Stimulated activated naive B cell treated with anti-CD40 and anti-IgM and Interleukin-4, amounts not matched to agents 10 μg/mL and 1 μg/mL and 100 μg/mL, for 72 hours (primary cell): Measurements from ENCODE around the gene DHX35.
"Not testable (repeated sequence)": the region's sequence is repeated elsewhere in the genome, so short reads cannot be mapped to it uniquely, and the experiment has no call there.

Experiments
- ATAC-seq, 2 donors: fragments of 150-1000 bp; cut with Tn5 transposase; replicated peaks; 2 replicates each; pipeline ENCODE4 v1.10.0; 2021; ENCODE audit warnings: moderate library complexity in 1 of 2
- DNase-seq: peaks from one replicate; pipeline ENCODE4 v3.0.0; 2021
- H3K27ac Mint-ChIP-seq: one replicate; pipeline ENCODE4 v1.8.0; 2022; ENCODE audit warnings: mild to moderate bottlenecking, mixed read lengths
- H3K27me3 Mint-ChIP-seq, 2 donors: one replicate each; pipeline ENCODE4 v1.8.0; 2022; ENCODE audit warnings: mixed read lengths in 2 of 2
- H3K36me3 Mint-ChIP-seq, 2 donors: one replicate each; pipeline ENCODE4 v1.8.0; 2022; ENCODE audit warnings: mixed read lengths in 2 of 2, mild to moderate bottlenecking in 1 of 2
- H3K4me1 Mint-ChIP-seq, 2 donors: one replicate each; pipeline ENCODE4 v1.8.0; 2022; ENCODE audit warnings: mixed read lengths in 2 of 2, mild to moderate bottlenecking in 1 of 2
- H3K4me3 Mint-ChIP-seq, 2 donors: one replicate each; pipeline ENCODE4 v1.8.0; 2022; ENCODE audit warnings: mild to moderate bottlenecking in 2 of 2, mixed read lengths in 2 of 2, moderate library complexity in 1 of 2
- H3K9me3 Mint-ChIP-seq, 2 donors: one replicate each; pipeline ENCODE4 v1.8.0; 2022; ENCODE audit warnings: mixed read lengths in 2 of 2, mild to moderate bottlenecking in 1 of 2

Gene DHX35

DNA sequence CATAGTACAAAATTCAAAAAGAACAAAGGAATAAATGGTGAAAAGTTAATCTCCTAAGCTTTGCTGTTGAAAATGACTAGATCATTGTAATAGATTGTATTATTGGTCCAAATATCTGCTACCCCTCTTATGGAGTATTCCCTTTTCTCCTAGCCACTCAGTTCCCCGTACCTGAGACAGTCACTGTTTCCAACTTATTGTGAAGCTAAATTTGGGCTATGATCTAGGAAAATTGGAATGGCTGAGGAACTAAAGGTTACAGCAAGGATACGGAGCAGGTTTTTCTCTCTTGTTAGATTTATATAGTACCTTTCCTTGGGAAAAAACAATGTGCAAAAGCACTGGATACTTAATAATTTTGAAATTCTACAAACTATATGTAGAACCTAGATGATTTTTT is 17.3 kb downstream of the DHX35 start:
- Mint-ChIP-seq H3K9me3 (no peaks in the 10 kb centered on the region), H3K36me3 (peaks cover 7 to 17% of the 10 kb centered on the region in 2 donors), H3K4me3 (no peak overlapping the region), H3K27ac (no peak overlapping the region), H3K4me1 (no peaks in the 10 kb centered on the region), H3K27me3 (no peaks in the 10 kb centered on the region)
- ATAC-seq (no peak), DNase-seq (no peak)

DNA sequence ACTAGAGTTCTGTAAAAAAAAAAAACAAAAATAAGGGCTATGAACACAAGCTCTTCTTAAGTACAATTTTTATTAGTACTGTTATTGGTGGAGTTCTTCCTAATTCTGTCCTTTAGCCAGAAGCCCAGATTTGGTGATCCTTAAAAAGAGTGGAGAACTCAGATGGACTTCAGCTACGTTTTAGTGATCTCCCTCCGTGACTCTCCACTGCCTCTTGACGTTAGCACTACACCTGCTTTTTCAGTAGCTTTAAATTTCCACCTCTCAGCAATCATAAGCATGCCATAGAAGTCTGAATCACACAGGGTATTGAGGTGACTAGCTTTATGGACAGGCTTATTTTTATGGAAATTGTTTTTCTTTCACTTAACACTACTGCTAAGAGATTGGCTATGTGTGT is 17.7 kb downstream of the DHX35 start:
- Mint-ChIP-seq H3K4me1 (no peaks in the 10 kb centered on the region), H3K27ac (no peak overlapping the region)

DNA sequence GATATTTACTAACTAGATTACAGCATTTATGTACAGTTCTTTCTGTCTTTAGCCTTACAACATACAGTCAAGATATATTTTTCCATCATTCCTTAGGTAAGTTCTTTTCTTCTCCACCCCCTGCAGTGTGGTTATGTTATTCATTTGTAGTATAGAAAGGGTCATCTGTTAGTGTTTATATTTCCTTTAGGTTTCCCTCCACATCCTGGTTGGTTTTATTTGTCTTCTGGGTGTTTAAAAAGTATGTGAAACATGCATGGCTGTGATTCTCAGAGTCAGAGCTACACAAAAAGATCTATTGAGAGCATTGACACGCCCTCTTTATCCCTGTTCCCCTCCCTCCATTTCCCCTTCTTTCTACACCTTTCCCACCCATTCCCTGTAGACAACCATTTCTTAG is 20.1 kb downstream of the DHX35 start:
- peaks cover 6 to 14% of the 10 kb centered on the region in 2 donors for H3K4me1 Mint-ChIP-seq
- no peak for ATAC-seq
- H3K27ac Mint-ChIP-seq: no peak overlapping the region

More for the DNA sequence above, 17.7 kb downstream of the DHX35 start:
- no peak overlapping the region for H3K4me3 Mint-ChIP-seq
- peaks cover 3 to 15% of the 10 kb centered on the region in 2 donors for H3K36me3 Mint-ChIP-seq
- no peaks in the 10 kb centered on the region for H3K9me3 Mint-ChIP-seq
- DNase-seq (no peak), ATAC-seq (no peak)
- H3K27me3 Mint-ChIP-seq: no peaks in the 10 kb centered on the region

DNA sequence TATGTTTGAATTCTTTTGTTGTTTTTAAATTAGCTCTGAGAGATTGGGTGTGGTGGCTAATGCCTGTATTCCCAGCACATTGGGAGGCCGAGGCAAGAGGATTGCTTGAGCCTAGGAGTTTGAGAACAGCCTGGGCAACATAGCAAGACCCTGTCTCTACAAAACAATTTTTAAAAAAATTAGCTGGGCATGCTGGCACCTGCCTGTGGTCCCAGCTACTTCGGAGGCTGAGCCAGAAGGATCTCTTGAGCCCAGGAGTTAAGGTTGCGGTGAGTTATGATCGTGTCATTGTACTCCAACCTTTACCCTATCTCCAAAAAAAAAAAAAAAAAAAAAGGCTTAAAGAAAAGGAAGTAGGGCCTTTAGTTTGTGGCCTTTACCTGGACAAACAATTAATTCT is 22.9 kb downstream of the DHX35 start:
- Mint-ChIP-seq H3K9me3 (no peaks in the 10 kb centered on the region), H3K4me3 (no peak overlapping the region), H3K27me3 (no peaks in the 10 kb centered on the region), H3K4me1 (peaks cover 14 to 23% of the 10 kb centered on the region in 2 donors), H3K36me3 (peaks cover 12 to 31% of the 10 kb centered on the region in 2 donors), H3K27ac (no peak overlapping the region)
- DNase-seq: no peak
- ATAC-seq: no peak

More for the DNA sequence above, 20.1 kb downstream of the DHX35 start:
- Mint-ChIP-seq H3K4me3 (no peak overlapping the region), H3K27me3 (no peaks in the 10 kb centered on the region), H3K9me3 (no peaks in the 10 kb centered on the region), H3K36me3 (peaks cover 8 to 22% of the 10 kb centered on the region in 2 donors)
- DNase-seq: no peak

DNA sequence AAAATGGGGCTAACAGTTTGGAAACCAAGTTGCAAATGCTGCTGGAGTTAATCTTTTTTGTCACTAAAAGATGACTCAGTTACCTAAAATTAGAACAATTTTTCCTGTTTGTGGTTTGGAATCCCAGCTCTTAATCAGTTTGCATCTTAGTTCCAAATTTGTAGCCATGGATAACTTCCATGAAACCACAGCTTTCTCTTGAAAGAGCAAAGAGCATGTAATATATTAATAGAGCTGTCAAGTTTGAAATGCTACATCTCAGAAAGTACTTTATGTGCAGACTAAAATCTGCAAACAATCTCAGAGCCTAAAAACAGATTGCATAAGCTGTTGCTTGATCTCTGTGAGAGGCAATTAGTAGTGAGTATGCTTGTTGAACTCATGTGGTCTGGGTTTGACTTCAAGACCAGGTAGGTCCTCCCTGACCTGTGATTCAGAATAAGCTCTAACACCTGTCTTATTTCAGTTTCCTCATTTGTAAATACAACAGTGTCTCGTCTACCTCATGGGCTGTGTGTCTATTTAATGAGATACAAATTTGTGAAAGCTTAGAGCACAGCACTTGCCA is 23.5 kb downstream of the DHX35 start:
- Mint-ChIP-seq H3K4me1 (peaks cover 14 to 23% of the 10 kb centered on the region in 2 donors), H3K9me3 (no peaks in the 10 kb centered on the region), H3K4me3 (no peak overlapping the region), H3K27me3 (no peaks in the 10 kb centered on the region), H3K27ac (no peak overlapping the region), H3K36me3 (peaks cover 12 to 32% of the 10 kb centered on the region in 2 donors)
- DNase-seq (no peak), ATAC-seq (no peak)

DNA sequence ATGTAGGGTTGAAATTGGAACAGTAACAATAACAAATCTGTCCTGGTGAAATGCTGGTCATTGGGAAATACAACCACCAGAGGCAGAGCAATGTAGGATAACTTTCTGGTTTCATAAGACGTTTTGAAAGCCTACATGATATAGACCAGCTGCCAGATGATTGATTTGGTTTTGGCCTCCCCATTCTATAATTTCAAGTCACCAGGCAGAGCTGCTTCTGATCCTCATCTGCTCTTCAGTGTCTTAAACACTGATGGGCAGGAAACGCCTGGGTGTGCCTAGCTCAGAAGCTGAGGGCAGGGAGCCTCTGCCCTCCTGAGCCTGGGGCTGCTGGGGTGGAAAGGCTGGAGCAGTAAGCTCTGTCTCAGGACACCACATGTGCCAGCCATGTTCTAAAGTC is 24.5 kb downstream of the DHX35 start:
- Mint-ChIP-seq H3K36me3 (peaks cover 12 to 33% of the 10 kb centered on the region in 2 donors), H3K27me3 (no peaks in the 10 kb centered on the region), H3K4me1 (peaks cover 14 to 23% of the 10 kb centered on the region in 2 donors), H3K27ac (peak overlapping the region; percentile 5), H3K9me3 (no peaks in the 10 kb centered on the region), H3K4me3 (no peak overlapping the region)
- DNase-seq (no peak), ATAC-seq (no peak)

DNA sequence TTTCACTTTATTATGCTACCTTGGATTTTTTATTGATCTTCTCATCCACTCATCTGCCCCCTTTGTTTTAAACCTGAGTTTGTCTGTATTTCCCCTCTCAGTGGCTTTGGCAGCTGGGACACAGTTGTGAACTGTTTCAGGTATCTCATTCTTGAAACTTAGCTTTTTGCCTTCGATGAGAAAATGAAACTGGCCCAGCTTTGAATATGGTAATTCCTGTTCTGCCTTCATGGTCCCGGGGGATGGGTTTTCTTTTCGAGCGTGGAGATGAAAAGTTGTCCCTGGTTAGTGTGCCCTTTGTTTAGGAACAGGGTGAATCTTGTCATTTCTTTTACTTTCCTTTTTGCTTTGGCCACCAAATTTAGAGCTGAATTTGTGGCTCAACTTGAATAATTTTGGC is 25.6 kb downstream of the DHX35 start:
- peak overlapping the region; percentile 52 to 55 for H3K4me3 Mint-ChIP-seq
- peak overlapping the region; percentile 9 for H3K27ac Mint-ChIP-seq
- DNase-seq: peak; percentile 53
- H3K9me3 Mint-ChIP-seq: no peaks in the 10 kb centered on the region
- H3K36me3 Mint-ChIP-seq: peaks cover 13 to 35% of the 10 kb centered on the region in 2 donors
- H3K27me3 Mint-ChIP-seq: no peaks in the 10 kb centered on the region
- peaks cover 14 to 23% of the 10 kb centered on the region in 2 donors for H3K4me1 Mint-ChIP-seq
- peak; percentile 94 to 98 for ATAC-seq

DNA sequence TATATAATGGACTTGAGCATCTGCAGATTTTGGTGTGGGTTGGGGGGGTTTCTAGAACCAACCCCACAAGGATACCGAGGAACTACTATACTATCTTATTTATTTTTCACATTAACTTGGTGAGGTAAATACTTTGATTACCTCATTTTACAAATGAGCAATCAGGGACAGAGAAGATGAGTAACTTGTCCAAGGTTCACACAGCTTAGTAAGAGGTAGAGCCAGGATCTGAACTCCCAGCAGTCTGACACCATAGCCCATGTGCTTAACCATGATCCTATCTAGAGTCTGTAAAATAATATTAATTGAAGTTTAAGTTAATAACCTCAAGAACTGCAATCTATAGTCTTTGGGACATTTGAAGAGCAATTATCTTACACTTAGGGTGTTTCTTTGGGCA is 28.6 kb downstream of the DHX35 start:
- H3K27ac Mint-ChIP-seq: no peak overlapping the region

DNA sequence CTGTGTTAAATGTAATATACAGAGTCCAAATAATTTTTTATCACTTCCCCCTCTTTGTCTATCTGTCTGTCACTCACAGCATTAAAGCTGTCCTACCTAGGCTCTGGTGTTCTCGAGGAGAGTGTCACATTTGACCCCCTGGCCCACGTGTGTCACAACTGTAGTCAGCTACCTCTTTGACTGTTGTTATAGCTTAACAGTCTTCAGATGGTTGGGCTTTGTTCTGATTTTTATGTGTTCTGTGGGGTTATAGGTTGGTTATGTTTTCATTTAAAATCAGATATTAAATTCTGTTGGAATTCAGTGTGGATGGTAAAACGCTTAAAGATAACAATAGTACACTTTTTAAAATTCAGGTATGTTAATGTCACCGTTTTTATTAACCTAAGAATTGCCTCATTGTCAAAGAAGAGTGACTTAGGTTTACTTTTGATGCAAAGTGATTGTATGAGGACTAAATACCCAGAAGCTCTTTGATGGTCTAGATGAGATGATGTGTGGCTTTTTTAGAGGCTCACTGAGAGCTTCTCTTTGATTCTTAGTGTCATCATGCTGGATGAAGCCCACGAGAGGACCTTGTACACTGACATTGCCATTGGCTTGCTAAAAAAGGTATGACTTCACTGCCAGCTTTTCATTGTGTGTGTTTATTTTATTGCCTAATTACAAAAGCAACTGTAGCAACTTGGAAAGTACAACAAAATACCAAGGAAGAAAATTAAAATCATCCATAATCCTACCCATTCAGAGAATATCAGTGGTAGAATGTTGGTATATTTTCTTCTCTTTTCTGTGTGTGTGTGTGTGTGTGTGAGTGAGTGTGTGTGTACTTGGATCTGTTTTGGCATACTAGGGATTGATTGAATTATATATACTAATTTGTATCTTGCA is 29.9 kb downstream of the DHX35 start:
- H3K9me3 Mint-ChIP-seq: no peaks in the 10 kb centered on the region
- peaks cover 9 to 12% of the 10 kb centered on the region in 2 donors for H3K4me1 Mint-ChIP-seq

More for the DNA sequence above, 28.6 kb downstream of the DHX35 start:
- DNase-seq (no peak), ATAC-seq (no peak)
- Mint-ChIP-seq H3K4me3 (no peak overlapping the region), H3K4me1 (peaks cover 12 to 16% of the 10 kb centered on the region in 2 donors), H3K9me3 (no peaks in the 10 kb centered on the region), H3K36me3 (peaks cover 19 to 43% of the 10 kb centered on the region in 2 donors), H3K27me3 (no peaks in the 10 kb centered on the region)

DNA sequence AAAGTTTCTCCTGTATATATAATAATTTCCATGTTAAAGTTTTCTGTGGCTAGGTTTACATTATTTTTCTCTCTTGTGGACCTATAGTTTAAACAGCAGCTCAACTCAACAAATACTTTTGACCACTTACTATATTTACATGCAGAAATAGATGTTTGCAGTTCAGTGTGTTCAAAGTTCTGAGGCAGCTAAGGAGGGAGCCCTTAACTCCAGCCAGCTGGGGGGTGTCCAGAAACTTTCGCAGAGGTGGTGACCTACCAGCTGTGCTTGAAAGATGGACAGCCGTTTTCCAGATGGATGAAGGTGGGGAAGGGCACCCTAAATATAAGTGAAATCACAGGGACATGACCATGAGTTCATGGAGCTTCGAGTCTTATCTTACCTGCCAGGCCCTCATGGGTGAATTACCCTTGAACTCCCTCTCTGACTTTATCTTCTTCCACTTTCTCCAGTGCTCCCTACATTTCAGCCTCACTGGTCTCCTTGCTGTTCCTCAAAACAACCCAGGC is 33.4 kb downstream of the DHX35 start:
- Mint-ChIP-seq H3K4me3 (no peak overlapping the region), H3K27me3 (no peaks in the 10 kb centered on the region), H3K36me3 (peaks cover 28 to 54% of the 10 kb centered on the region in 2 donors), H3K27ac (no peak overlapping the region), H3K9me3 (no peaks in the 10 kb centered on the region), H3K4me1 (peaks cover 4 to 6% of the 10 kb centered on the region in 2 donors)
- ATAC-seq: no peak
- DNase-seq: no peak

More for the DNA sequence above, 29.9 kb downstream of the DHX35 start:
- ATAC-seq: no peak
- no peak for DNase-seq
- Mint-ChIP-seq H3K4me3 (no peak overlapping the region), H3K27ac (no peak overlapping the region), H3K27me3 (no peaks in the 10 kb centered on the region), H3K36me3 (peaks cover 19 to 46% of the 10 kb centered on the region in 2 donors)

DNA sequence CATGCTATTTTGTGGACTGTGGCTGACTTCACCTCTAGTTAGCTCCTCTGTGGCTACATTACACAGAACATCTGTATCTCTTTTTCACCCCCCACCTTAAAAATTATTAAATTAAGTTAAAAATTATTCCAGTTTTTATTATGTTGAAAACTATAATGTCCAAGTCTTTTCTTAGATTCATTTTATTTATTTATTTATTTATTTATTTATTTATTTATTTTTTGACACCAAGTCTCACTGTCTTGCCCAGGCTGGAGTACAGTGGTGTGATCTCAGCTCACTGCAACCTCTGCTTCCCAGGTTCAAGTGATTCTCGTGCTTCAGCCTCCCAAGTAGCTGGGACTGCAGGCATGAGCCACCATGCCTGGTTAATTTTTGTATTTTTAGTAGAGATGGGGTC is 34.7 kb downstream of the DHX35 start:
- H3K36me3 Mint-ChIP-seq: peaks cover 31 to 56% of the 10 kb centered on the region in 2 donors
- H3K4me1 Mint-ChIP-seq, H3K4me3 Mint-ChIP-seq, H3K27ac Mint-ChIP-seq, ATAC-seq, H3K27me3 Mint-ChIP-seq, DNase-seq, H3K9me3 Mint-ChIP-seq: not testable (repeated sequence)

DNA sequence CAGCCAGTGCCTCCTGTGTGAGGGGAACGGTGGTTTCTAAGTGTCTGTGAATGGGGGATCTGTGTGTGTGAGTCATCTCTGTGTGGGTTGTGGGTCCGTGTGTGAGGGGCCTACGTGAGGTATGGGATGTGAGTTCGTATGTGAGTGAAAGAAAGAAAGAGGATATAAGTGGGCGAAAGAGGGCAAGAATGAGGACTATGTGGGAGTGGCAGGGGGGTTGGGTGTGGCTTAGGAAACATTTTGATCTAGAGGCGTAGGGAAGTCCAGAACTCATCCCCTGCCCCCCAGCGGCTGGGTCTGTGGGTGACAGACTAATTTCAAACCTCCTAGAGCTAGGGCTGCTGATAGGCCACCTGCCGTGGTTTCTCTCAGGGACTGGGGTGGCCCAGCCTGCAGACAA is 35.5 kb downstream of the DHX35 start:
- ATAC-seq: peak; percentile 73 to 82
- Mint-ChIP-seq H3K4me1 (peaks cover 4 to 6% of the 10 kb centered on the region in 2 donors), H3K36me3 (peaks cover 35 to 56% of the 10 kb centered on the region in 2 donors), H3K27me3 (no peaks in the 10 kb centered on the region), H3K4me3 (no peak overlapping the region), H3K9me3 (no peaks in the 10 kb centered on the region), H3K27ac (no peak overlapping the region)
- DNase-seq: no peak

DNA sequence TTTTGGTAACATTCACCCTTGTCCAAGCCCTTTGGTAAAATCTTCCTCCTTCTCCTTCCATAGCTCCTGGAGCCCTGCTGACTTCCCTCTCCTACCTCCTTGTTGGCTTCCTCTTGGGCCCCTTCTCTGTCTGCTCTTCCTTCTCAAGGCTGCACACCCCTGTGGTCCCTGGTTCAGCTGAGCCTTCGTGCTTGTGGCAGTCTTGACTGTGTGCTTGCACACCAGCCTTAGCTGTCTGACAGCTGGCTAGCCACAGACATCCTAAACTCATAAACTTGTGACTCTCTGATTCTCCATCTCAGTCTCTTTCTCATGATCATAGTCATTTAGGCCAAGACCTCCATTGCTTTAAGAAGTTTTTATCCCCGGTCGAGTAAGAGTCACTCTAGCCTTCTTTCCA is 37.1 kb downstream of the DHX35 start:
- ATAC-seq: no peak
- H3K4me1 Mint-ChIP-seq: peaks cover 4 to 6% of the 10 kb centered on the region in 2 donors
- H3K9me3 Mint-ChIP-seq: no peaks in the 10 kb centered on the region
- H3K27ac Mint-ChIP-seq: no peak overlapping the region
- no peak for DNase-seq
- no peak overlapping the region for H3K4me3 Mint-ChIP-seq
- H3K27me3 Mint-ChIP-seq: no peaks in the 10 kb centered on the region
- H3K36me3 Mint-ChIP-seq: peaks cover 40 to 61% of the 10 kb centered on the region in 2 donors

DNA sequence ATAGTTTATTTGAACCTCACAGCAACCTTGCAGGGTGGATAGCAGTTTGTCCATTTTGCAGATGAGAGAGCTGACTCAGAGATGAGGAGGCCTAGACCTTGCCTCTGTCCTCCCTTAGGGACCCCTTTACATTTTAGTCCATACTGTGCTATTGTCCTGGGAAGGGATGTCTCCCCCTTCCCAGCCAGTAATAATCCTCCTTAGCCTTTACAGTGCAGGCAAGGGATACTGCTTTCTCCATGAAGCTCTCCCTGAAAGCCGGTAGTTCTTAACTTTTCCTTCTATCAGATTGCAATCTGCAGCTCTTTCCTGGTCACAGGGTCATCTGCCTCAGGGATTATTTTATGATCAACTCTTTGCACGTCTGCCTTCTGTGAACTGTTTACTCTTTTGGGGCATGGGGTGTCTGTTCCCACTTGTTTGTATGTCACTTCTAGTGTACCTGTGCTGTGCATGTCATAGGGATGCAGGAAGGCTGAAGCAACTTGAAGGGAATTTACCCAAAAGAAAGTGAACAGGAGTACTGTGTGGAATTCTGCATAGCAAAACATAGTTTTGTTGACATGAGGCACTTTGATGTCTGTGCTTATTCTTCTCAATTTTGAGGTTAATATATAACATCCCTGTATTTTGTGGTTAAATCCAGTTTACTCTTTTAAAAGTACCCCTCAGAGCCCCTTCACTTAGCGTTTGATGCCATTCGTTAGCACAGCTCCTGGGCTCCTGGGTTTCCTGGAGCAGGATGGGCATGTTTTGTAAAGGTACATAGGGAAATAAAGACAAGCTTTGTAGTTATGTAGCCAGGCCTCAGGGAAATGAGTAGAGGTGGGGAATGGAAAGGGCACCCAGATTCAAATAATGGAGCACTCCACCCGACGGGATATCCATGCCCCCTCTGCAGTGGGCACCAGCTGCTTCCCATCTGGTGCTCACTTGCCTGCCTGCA is 38.1 kb downstream of the DHX35 start:
- H3K36me3 Mint-ChIP-seq: peaks cover 32 to 58% of the 10 kb centered on the region in 2 donors
- no peaks in the 10 kb centered on the region for H3K27me3 Mint-ChIP-seq
- peaks cover 4 to 6% of the 10 kb centered on the region in 2 donors for H3K4me1 Mint-ChIP-seq
- H3K4me3 Mint-ChIP-seq: no peak overlapping the region
- ATAC-seq (no peak), DNase-seq (no peak)
- no peaks in the 10 kb centered on the region for H3K9me3 Mint-ChIP-seq
- H3K27ac Mint-ChIP-seq: no peak overlapping the region
